ENCODE data around the gene PSMD12.

GRCh38 chr17:67414130-67414529 is 47.8 kb upstream of the PSMD12 start:
- TF ChIP-seq, protein P1, sequence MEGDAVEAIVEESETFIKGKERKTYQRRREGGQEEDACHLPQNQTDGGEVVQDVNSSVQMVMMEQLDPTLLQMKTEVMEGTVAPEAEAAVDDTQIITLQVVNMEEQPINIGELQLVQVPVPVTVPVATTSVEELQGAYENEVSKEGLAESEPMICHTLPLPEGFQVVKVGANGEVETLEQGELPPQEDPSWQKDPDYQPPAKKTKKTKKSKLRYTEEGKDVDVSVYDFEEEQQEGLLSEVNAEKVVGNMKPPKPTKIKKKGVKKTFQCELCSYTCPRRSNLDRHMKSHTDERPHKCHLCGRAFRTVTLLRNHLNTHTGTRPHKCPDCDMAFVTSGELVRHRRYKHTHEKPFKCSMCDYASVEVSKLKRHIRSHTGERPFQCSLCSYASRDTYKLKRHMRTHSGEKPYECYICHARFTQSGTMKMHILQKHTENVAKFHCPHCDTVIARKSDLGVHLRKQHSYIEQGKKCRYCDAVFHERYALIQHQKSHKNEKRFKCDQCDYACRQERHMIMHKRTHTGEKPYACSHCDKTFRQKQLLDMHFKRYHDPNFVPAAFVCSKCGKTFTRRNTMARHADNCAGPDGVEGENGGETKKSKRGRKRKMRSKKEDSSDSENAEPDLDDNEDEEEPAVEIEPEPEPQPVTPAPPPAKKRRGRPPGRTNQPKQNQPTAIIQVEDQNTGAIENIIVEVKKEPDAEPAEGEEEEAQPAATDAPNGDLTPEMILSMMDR (IDR thresholded peaks at IDR 0.05; ENCODE audit: low read depth, low read length, poor library complexity, severe bottlenecking) = no peak
- TF ChIP-seq EZH2phosphoT487 (IDR thresholded peaks at IDR 0.05; ENCODE audit: borderline replicate concordance, low read length) = no peak
